HAP-1 (cell line): Measurements from ENCODE around the gene FNIP1.
"Not testable (repeated sequence)": the region's sequence is repeated elsewhere in the genome, so short reads cannot be mapped to it uniquely, and the experiment has no call there.

ENCODE experiments used
- DNase-seq, 2 experiments: peaks; one replicate each; pipeline ENCODE4 v3.0.0-alpha.2; 2016 to 2020; ENCODE audit warnings: low spot score in 2 of 2
- H3K27me3 ChIP-seq: fragments of 250-450 bp; sonication (Bioruptor Pico); 2 replicates; pipeline ENCODE4 v1.5.1; 2020; ENCODE audit warnings: low read depth, mild to moderate bottlenecking, moderate library complexity
- H3K36me3 ChIP-seq: fragments of 250-450 bp; sonication (Bioruptor Pico); replicated peaks from 2 replicates; pipeline ENCODE4 v1.5.1; 2020; ENCODE audit warnings: mild to moderate bottlenecking
- H3K4me1 ChIP-seq: fragments of 250-450 bp; sonication (Bioruptor Pico); 2 replicates; pipeline ENCODE4 v1.5.1; 2020; ENCODE audit warnings: mild to moderate bottlenecking
- H3K4me3 ChIP-seq: fragments of 250-450 bp; sonication (Bioruptor Pico); 2 replicates; pipeline ENCODE4 v1.5.1; 2020; ENCODE audit warnings: mild to moderate bottlenecking, moderate library complexity
- H3K9me3 ChIP-seq: fragments of 250-450 bp; sonication (Bioruptor Pico); 2 replicates; pipeline ENCODE4 v1.5.1; 2020; ENCODE audit warnings: mild to moderate bottlenecking, moderate library complexity
- in situ Hi-C: fragments of 300-500 bp; cut with MboI; formaldehyde crosslinking; loops from 3 replicates; pipeline ENCODE4 v1.14.3; 2020; ENCODE audit warnings: low sequenced_read_pairs, inconsistent platforms, mixed read lengths

The FNIP1 gene

GRCh38 chr5:131679911-131680310 lies 116.9 kb downstream of the FNIP1 start:
- in situ Hi-C loops = no loop called here
- Histone ChIP-seq H3K9me3 (no peaks in the 10 kb centered on the region), H3K36me3 (peaks cover 22% of the 10 kb centered on the region), H3K4me1 (no peaks in the 10 kb centered on the region), H3K27me3 (no peaks in the 10 kb centered on the region), H3K4me3 (no peak overlapping the region)
- DNase-seq = no peak

GRCh38 chr5:131678273-131678672 lies 118.5 kb downstream of the FNIP1 start:
- DNase-seq, H3K27me3 ChIP-seq, H3K4me3 ChIP-seq, H3K4me1 ChIP-seq, H3K9me3 ChIP-seq, in situ Hi-C loops: not testable (repeated sequence)
- peaks cover 24% of the 10 kb centered on the region for H3K36me3 ChIP-seq

- no peak for DNase-seq
- Histone ChIP-seq H3K4me1 (no peaks in the 10 kb centered on the region), H3K4me3 (no peak overlapping the region), H3K27me3 (no peaks in the 10 kb centered on the region), H3K9me3 (no peaks in the 10 kb centered on the region), H3K36me3 (peaks cover 24% of the 10 kb centered on the region)
- in situ Hi-C loops = no loop called here
Measured at GRCh38 chr5:131677115-131677514, 119.7 kb downstream of the FNIP1 start.

- H3K27me3 ChIP-seq = no peaks in the 10 kb centered on the region
- no peaks in the 10 kb centered on the region for H3K4me1 ChIP-seq
- peaks cover 33% of the 10 kb centered on the region for H3K36me3 ChIP-seq
- H3K9me3 ChIP-seq = no peaks in the 10 kb centered on the region
- DNase-seq = no peak
- H3K4me3 ChIP-seq = no peak overlapping the region
- in situ Hi-C loops = no loop called here
Measured at GRCh38 chr5:131672776-131673175, 124.0 kb downstream of the FNIP1 start.

- Histone ChIP-seq H3K27me3 (no peaks in the 10 kb centered on the region), H3K4me1 (peaks cover under 1% of the 10 kb centered on the region), H3K36me3 (peaks cover 27% of the 10 kb centered on the region), H3K4me3 (no peak overlapping the region), H3K9me3 (no peaks in the 10 kb centered on the region)
- in situ Hi-C loops = no loop called here
- DNase-seq = no peak
Measured at GRCh38 chr5:131671994-131672655, 124.7 kb downstream of the FNIP1 start.

GRCh38 chr5:131671409-131671808 lies 125.4 kb downstream of the FNIP1 start:
- H3K4me1 ChIP-seq = peaks cover 7% of the 10 kb centered on the region
- no peak for DNase-seq
- no peak overlapping the region for H3K4me3 ChIP-seq
- no peaks in the 10 kb centered on the region for H3K27me3 ChIP-seq
- peaks cover 20% of the 10 kb centered on the region for H3K36me3 ChIP-seq
- in situ Hi-C loops = no loop called here
- H3K9me3 ChIP-seq = no peaks in the 10 kb centered on the region

- Histone ChIP-seq H3K36me3 (peaks cover 18% of the 10 kb centered on the region), H3K4me3 (no peak overlapping the region), H3K9me3 (no peaks in the 10 kb centered on the region), H3K27me3 (no peaks in the 10 kb centered on the region), H3K4me1 (peaks cover 9% of the 10 kb centered on the region)
- no peak for DNase-seq
- in situ Hi-C loops = no loop called here
Measured at GRCh38 chr5:131664929-131665328, 131.9 kb downstream of the FNIP1 start.

- H3K36me3 ChIP-seq = peaks cover 17% of the 10 kb centered on the region
- no peaks in the 10 kb centered on the region for H3K27me3 ChIP-seq
- no peaks in the 10 kb centered on the region for H3K9me3 ChIP-seq
- in situ Hi-C loops = no loop called here
- H3K4me3 ChIP-seq = no peak overlapping the region
- no peak for DNase-seq
- peaks cover 7% of the 10 kb centered on the region for H3K4me1 ChIP-seq
Measured at GRCh38 chr5:131661933-131662332, 134.9 kb downstream of the FNIP1 start.

- H3K27me3 ChIP-seq = no peaks in the 10 kb centered on the region
- no peak for DNase-seq
- in situ Hi-C loops = no loop called here
- no peak overlapping the region for H3K4me3 ChIP-seq
- no peaks in the 10 kb centered on the region for H3K9me3 ChIP-seq
- no peaks in the 10 kb centered on the region for H3K4me1 ChIP-seq
- peaks cover 17% of the 10 kb centered on the region for H3K36me3 ChIP-seq
Measured at GRCh38 chr5:131659841-131660240, 137.0 kb downstream of the FNIP1 start.

GRCh38 chr5:131659290-131659689 lies 137.5 kb downstream of the FNIP1 start:
- Histone ChIP-seq H3K27me3 (no peaks in the 10 kb centered on the region), H3K36me3 (peaks cover 17% of the 10 kb centered on the region), H3K4me3 (no peak overlapping the region), H3K4me1 (no peaks in the 10 kb centered on the region), H3K9me3 (no peaks in the 10 kb centered on the region)
- in situ Hi-C loops = no loop called here
- DNase-seq = no peak

GRCh38 chr5:131654776-131655175 lies 142.0 kb downstream of the FNIP1 start:
- no peak for DNase-seq
- H3K36me3 ChIP-seq = peaks cover 8% of the 10 kb centered on the region; the same call in 1 of the 2 replicates
- in situ Hi-C loops = no loop called here
- no peaks in the 10 kb centered on the region for H3K27me3 ChIP-seq
- H3K4me3 ChIP-seq = no peak overlapping the region
- H3K4me1 ChIP-seq = no peaks in the 10 kb centered on the region
- H3K9me3 ChIP-seq = no peaks in the 10 kb centered on the region

- in situ Hi-C loops = no loop called here
- H3K27me3 ChIP-seq = no peaks in the 10 kb centered on the region
- H3K4me3 ChIP-seq = no peak overlapping the region
- no peaks in the 10 kb centered on the region for H3K9me3 ChIP-seq
- H3K4me1 ChIP-seq = no peaks in the 10 kb centered on the region
- peaks cover 6% of the 10 kb centered on the region; the same call in 1 of the 2 replicates for H3K36me3 ChIP-seq
- no peak for DNase-seq
Measured at GRCh38 chr5:131654309-131654708, 142.5 kb downstream of the FNIP1 start.

- DNase-seq = no peak
- no peaks in the 10 kb centered on the region for H3K27me3 ChIP-seq
- H3K36me3 ChIP-seq = peaks cover 11% of the 10 kb centered on the region
- H3K4me3 ChIP-seq = no peak overlapping the region
- H3K4me1 ChIP-seq = no peaks in the 10 kb centered on the region
- no peaks in the 10 kb centered on the region for H3K9me3 ChIP-seq
- in situ Hi-C loops = no loop called here
Measured at GRCh38 chr5:131649161-131649560, 147.7 kb downstream of the FNIP1 start.

GRCh38 chr5:131647048-131647769 lies 149.6 kb downstream of the FNIP1 start:
- DNase-seq = no peak
- in situ Hi-C loops = no loop called here
- Histone ChIP-seq H3K9me3 (no peaks in the 10 kb centered on the region), H3K4me1 (no peaks in the 10 kb centered on the region; the same call in 1 of the 2 replicates), H3K36me3 (peaks cover 11% of the 10 kb centered on the region), H3K4me3 (no peak overlapping the region), H3K27me3 (no peaks in the 10 kb centered on the region)
